HG03135 (cell line): ENCODE data around the gene APBB2.
"Not testable (repeated sequence)": the region's sequence is repeated elsewhere in the genome, so short reads cannot be mapped to it uniquely, and the experiment has no call there.

Experiments
- ATAC-seq: cut with Tn5 transposase; IDR thresholded peaks from one replicate; pipeline ENCODE4 v1.9.1; 2021; ENCODE audit warnings: mild to moderate bottlenecking, moderate library complexity; ENCODE audit not compliant: unreplicated experiment

The APBB2 gene

DNA sequence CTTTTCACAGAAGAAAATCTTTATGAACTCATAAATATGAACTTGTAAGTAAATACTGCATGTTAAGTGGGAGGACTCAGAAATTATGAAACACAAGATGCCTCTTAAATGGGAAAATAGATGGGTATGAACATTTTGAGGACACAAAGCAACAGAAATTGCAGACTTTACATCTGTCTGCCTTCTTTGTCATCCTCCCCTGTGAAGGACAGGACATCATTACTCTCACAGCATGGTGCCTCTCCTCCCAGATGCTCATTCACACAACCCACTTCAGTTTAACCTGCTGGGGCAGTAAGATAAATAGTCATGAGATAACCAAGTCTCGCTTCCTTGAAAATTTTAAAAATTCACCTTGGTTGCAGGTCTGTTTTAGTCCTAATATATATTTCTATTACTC lies 144.5 kb downstream of the APBB2 start:
- no peak for ATAC-seq

DNA sequence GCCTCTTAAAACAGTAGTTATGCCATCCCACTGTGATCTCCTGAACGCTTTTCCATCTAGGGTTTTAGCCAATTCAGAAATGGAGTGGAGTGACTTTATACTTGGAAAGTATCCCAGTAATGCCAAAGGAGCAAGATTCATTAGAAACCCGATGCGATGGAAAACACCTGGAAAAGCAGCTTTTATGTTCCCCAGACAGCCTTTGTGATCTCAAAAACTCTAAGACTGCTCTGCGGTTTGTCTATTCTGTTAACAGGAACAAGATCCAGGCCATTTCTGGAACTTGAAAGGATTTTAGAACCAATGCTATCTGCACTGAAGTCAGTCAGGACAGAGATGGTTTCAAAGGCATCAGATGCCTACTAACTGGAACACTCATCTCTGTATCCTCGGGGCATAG lies 145.1 kb downstream of the APBB2 start:
- no peak for ATAC-seq

DNA sequence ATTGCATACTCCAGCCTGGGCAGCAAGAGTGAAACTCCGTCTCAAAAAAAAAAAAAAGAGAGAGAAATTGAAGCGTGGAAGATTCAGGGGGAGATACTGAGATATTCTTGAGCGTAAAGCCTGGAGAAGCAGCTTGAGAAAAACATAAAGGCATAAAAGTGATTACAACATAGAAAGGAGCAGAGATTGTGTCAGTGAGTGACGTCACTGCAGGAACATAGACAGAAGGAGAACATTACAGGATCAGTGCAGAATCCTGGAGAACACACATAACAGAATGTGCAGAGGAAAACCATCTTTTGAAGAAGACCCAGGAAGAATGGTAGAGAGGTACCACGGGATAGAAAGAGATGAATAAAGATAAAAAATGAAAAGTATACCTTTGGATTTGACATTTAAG lies 147.0 kb downstream of the APBB2 start:
- no peak for ATAC-seq

DNA sequence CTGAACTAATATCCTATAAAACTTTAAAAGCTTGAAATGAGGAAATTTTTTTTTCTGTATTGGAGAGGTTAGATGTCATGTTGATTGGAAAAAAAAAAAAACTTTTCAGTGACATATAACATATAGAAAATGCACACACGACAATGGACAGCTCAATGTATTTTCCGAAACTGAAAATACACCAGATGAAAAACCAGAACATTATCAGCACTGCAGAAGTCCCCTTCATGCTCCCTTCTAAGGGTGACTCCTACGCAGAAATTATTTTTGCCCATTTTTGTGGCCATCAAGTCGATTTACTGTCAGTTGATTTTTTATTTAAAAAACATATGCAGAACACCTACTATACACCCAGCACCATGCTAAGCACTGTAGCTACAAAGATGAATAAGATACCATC lies 148.3 kb downstream of the APBB2 start:
- ATAC-seq: no peak

DNA sequence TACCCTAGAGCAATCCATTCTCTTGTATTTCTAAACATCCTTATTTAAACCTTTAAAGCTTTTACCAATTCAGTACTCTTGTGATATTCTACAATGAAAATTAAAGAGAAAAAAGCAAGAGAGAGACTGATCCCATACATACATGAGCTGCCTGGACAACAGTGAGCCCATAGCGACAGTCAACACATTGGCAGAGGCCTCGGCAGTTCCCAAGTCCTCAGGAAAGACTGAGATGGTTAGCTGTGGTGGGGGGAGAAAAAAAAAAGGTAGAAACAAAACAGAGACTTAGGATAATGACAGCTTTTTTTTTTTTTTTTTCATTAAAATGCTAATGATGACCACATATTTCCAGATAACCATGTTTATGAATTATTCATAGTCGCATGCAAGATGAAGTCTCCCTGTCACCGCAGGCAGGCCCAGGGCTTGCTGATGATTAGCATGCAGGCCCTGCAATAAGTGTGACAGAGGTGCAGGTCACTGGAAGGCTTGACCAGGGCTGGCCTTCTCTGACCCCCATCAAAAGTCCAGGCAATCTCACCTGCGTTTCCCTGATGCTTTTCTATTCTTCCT lies 148.8 kb downstream of the APBB2 start:
- ATAC-seq: no peak

GRCh38 chr4:41064953-41065352 lies 149.4 kb downstream of the APBB2 start:
- ATAC-seq: no peak

DNA sequence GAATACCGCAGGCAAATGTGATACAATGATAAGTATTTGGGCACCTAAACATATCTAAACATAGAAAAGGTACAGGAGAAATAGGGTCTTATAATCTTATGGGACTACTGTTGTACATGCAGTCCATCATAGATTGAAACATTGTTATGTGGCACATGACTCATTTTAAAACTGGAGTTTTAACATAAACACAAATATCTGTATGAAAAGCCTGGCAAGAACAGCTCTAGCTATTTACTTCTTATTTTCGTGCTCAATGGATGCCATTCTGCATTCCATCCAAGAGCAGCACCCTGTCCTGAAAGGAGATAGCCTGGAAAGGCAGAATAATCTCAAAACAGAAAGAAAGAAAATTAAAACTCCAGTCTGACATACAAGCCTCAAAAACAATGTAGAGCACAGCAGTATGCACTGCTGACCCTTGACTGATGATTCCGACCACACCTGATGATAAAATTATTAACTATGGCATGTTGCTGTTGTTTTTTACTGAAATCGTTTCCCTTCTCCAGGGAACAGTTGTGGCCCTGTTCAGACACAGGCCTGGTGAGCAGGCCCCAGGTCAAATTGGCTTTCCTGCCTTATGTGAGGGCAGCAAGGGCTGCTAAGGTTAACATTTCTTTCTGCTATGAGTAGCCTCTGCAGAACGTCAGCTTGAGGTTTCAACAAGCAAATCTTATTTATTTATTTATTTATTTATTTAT lies 152.7 kb downstream of the APBB2 start:
- no peak for ATAC-seq

DNA sequence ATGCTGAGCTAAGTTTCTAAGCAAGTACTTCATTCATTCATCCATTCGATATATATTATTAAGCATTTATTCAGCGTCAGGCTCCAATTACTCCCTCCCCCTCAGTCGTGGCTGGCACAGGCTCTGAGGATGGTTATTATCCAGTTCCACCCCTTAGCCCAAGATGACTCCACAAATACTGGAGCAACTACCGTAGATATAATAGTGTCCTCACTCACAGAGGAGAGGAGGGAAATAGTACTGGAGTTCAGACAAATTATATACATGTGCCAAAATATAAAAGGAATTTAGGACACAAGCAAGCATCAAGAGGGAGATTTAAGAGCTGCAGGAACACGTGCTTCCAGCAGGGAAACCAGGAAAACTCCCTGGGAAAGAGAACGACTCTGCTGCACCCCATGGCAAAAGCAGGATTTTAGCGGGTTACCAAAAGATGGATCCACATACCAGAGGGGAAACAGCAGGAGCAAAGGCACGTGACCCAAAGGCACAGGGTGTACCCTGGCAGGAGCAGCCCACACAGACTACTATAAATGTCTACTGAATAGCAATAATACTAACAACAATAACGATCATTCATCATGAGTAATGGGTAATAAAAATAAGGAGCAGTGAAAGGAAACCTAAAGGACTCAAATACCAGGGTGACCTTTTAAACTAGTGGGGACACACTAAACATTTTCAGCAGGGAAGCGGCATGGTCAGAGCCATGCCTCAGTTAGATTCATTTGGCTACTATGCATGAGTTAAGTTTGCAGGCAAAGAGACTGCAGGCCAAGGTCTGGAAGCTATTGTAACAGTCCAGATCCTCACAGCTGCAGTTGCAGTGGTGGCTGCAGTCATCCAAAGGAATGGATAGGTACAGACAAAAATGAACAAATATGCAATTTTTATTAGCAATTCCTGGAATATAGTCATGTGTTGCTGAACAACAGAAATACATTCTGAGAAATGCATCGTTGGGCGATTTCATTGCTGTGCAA lies 153.7 kb downstream of the APBB2 start:
- ATAC-seq: no peak

GRCh38 chr4:41059411-41059810 lies 154.9 kb downstream of the APBB2 start:
- ATAC-seq: not testable (repeated sequence)

DNA sequence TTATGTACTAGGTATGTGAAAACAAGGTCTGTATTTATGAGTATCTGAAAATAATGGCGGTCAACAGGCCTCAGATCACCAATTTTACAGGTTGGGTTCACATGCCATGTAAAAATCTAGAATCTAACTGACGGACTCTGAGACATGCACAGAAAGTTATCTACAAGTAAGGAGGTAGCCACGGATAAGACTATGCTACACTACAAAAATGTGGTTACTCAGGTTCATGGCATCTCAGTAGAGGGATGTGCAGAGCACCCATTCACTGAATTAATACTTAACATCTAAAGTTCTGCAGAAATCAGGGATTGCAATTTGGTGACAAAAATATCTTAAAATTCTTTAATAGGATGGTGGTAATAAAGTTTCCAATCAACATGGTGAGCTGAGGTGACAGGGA lies 155.9 kb downstream of the APBB2 start:
- no peak for ATAC-seq

GRCh38 chr4:41057467-41057866 lies 156.9 kb downstream of the APBB2 start:
- no peak for ATAC-seq

- no peak for ATAC-seq
Measured at GRCh38 chr4:41052287-41052686, 162.1 kb downstream of the APBB2 start.

DNA sequence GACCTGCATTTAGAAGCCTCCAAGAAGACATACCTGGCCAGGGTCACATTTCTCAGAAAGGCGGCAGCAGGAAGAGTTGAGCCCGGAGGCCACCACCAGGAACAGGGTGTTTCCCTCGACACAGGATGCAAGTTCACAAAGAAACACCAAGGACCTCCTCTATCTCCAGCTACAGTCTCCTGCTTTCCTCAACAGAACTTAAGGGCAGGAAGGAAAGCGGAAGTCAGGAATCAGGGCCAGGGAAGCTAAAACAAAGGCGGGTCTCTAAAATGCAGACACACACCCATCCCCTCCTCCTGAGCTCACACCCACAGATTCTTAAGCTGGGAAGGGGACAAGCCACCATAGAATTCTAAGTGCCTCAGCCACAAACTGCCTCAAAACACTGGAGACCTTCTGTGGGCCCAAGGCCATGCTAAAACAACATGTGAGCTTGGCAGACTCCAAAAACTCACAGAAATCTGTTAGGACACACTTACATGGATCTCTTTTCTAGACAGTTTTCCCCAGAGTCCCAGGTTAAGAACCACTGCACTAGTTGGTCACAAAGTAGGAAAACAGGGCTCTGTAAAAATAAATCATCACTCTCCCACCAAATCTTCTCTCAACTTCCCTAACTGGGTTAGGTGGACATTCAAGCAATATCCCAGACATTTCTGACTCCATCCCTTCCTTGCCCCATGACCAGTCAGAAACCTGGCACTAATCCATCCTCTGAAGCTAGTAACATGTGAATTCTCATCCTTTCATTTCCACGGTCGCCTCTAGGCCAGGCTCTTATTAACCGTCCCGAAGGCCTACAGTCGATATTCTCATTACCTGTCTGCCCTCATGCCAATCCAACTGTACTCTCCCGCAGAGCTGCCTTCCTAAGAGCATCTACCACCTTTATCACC lies 163.2 kb downstream of the APBB2 start:
- ATAC-seq: no peak

GRCh38 chr4:41050116-41050515 lies 164.2 kb downstream of the APBB2 start:
- ATAC-seq: no peak

DNA sequence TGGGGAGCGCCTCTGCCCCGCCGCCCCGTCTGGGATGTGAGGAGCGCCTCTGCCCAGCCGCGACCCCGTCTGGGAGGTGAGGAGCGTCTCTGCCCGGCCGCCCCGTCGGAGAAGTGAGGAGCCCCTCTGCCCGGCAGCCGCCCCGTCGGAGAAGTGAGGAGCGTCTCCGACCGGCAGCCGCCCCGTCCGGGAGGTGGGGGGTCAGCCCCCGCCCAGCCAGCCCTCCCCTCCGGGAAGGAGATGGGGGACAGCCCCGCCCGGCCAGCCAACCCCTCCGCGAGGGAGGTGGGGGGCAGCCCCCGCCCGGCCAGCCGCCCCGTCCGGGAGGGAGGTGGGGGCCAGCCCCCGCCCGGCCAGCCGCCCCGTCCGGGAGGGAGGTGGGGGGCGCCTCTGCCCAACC lies 165.2 kb downstream of the APBB2 start:
- not testable (repeated sequence) for ATAC-seq

DNA sequence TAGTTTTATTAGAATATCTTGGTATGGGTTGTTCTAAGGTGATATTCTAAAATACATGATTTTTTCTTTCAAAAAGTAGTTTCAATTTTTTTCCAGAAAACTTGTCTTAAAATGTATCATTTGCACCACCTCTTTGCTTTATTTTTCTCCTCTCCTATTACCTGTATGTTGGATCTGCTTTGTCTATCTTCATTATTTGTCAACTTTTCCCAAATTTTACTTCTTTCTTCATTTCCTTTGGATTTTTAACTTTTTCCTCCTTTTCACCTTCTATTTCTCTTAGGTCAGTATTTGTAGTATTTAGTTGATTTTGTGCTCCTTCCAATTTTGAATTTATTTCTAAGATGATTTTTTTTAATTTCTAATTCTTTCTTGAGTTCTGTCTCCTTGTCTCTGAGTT lies 169.6 kb downstream of the APBB2 start:
- ATAC-seq: no peak

DNA sequence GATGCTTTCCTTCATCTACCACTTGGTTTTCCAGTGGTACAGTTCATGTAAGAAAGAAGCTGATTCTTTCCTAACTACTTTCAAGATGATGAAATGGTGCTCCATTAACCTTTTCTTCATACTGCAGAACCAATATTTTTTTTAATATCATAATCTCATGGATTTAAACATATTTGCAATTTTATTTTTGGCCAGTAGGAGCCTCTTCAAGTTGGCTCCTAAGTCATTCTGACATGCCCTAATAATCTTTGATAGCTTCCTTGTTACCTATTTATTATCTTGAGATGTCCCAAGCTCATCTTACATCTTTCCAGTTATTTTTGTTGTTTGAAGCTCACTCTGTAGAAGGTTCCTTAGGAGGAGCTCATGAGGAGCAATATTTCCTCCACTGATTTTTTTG lies 170.2 kb downstream of the APBB2 start:
- no peak for ATAC-seq

GRCh38 chr4:41043465-41043864 lies 170.9 kb downstream of the APBB2 start:
- ATAC-seq: no peak

GRCh38 chr4:41041551-41041950 lies 172.8 kb downstream of the APBB2 start:
- ATAC-seq: no peak

DNA sequence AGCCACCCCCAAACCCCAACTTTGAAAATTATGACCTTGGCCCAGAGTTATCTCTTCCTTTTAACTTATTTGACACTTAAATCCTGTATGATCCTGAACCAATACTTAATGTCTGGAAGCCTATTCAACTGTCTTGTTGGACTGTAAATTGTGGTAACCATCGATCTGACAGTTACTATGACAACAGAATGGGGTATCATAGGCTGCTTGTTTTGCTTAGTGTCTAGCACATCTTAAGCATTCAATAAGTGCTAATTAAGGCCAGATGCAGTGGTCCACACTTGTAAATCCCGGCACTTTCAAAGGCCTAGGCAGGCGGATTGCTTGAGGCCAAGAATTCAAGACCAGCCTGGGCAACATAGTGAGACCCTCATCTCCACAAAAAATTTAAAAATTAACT lies 175.0 kb downstream of the APBB2 start:
- no peak for ATAC-seq

GRCh38 chr4:41038304-41038703 lies 176.0 kb downstream of the APBB2 start:
- ATAC-seq: no peak
